Fibroblast of pulmonary artery (primary cell): ENCODE data around the gene MUC2.

Experiments
- DNase-seq: peaks from one replicate; pipeline ENCODE4 v3.0.0-alpha.2; 2010; ENCODE audit warnings: low read depth
- H3K4me3 ChIP-seq: replicated peaks from 2 replicates; pipeline ENCODE4 v1.5.1; 2011; ENCODE audit warnings: low read depth, mild to moderate bottlenecking, control low read depth, low read length, moderate library complexity
- TF ChIP-seq, protein P1 (sequence below): IDR thresholded peaks from 2 replicates; pipeline ENCODE4 v1.5.1; 2011; ENCODE audit warnings: mild to moderate bottlenecking, control low read depth, low read length, inconsistent platforms; ENCODE audit errors: missing control alignments

MUC2 gene

DNA sequence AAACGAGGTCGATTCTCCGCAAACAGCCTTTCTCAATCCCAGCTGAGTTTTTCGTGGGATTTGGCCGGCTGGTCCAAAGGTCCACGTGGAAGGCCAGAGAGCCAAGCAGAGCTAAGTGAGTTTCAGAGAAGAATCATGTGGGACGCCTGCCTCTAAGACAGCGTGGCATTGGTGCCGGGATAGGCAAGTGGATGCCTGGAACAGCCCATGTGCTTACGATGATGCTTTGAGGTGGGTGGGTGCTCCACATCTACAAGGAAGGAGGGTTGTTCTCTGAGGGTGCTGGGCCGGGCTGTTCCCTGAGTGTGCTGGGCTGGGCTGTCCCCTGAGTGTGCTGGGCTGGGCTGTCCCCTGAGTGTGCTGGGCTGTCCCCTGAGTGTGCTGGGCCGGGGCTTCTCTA is 41.4 kb downstream of the MUC2 start:
- TF ChIP-seq, protein P1, sequence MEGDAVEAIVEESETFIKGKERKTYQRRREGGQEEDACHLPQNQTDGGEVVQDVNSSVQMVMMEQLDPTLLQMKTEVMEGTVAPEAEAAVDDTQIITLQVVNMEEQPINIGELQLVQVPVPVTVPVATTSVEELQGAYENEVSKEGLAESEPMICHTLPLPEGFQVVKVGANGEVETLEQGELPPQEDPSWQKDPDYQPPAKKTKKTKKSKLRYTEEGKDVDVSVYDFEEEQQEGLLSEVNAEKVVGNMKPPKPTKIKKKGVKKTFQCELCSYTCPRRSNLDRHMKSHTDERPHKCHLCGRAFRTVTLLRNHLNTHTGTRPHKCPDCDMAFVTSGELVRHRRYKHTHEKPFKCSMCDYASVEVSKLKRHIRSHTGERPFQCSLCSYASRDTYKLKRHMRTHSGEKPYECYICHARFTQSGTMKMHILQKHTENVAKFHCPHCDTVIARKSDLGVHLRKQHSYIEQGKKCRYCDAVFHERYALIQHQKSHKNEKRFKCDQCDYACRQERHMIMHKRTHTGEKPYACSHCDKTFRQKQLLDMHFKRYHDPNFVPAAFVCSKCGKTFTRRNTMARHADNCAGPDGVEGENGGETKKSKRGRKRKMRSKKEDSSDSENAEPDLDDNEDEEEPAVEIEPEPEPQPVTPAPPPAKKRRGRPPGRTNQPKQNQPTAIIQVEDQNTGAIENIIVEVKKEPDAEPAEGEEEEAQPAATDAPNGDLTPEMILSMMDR, result no peak
- H3K4me3 ChIP-seq, result no peak overlapping the region
- DNase-seq, result no peak

DNA sequence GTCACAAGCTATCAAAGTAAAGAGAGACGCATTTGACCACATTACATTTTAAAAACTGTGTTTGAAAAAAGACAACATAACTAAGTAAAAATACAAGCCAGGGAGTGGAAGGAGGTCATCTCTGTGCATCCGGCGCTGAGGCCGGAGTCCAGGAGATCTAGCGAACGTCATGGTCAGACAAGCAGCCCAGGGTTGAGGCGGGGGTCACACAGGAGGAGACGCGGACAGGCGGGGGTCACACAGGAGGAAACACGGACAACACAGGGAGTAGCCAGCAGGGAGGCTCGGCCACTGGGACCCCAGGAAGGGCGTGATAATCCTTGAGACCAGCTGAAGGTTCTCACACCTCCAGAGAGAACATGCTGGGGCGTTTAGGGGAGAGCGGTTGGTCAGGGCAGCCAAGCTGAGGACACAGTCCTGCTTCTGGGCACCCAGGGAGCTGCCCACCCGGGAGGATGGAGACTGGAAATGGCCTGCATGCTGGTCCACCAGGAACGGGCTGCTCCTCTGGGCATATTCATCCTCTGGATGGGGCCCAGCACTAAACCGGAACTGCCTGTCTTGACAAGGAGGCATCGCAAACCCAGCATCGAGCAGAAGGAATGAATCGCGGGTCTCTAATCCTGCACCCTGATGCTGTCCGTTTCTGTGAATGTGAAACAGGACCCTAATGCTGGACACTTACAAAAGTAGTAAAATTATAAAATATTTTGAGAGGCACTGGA is 42.2 kb downstream of the MUC2 start:
- H3K4me3 ChIP-seq, result no peak overlapping the region
- DNase-seq, result no peak
- TF ChIP-seq, protein P1, result no peak

DNA sequence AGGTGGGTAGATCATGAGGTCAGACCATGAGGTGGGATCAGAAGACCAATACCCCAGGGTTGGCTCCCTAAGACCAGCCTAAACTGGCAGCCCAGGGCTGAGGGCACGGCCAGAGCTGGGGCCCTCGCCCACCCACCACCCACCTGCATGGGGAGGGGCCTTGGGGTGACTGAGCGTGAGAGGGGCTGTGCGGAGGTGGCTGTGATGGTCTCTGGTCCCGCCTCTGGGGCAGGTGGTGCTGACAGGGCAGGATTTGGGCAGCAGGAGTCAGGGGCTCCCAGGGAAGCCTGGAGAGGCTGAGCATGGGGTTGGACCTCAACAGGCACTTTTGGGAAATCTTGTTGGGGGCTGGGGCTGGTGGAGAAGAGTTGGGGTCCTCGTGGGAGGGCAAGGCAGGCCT is 43.3 kb downstream of the MUC2 start:
- TF ChIP-seq, protein P1, result no peak
- H3K4me3 ChIP-seq, result no peak overlapping the region
- DNase-seq, result no peak

DNA sequence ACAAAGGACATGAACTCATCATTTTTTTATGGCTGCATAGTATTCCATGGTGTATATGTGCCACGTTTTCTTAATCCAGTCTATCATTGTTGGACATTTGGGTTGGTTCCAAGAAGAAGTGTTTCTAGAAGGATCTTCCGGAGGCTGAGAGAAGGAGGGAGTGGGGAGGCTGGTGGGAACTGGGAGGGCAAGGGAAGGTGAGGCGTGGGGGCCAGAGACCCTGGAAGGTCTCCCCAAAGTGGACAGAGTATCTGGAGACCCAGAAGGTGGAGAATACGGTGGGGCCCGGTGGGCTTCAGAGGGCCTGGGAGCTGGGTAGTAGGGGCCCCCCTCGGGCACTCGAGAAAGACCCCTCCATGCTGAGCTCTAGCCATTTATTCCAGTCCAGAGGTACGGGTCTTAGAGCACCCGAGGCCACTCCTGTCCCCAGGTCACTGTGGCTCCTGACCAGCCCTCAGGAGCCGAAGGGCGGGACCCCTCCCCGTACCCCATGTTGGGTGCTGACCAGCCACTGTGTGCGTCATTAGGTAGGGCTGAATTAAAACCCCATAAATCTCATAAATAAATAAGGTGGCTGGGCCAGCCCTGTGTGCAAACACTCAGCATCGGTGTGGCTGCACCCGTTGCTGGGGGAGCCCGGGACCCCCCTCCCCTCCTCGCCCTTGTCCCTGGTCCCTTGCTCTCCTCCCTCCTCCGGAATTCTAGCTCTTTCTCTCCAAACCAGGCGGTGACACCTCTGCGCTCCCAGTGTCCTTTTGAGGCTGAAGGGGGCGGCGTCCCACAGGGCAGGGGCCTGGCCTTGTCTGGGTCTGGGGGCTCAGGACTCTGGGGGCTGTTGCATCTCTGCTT is 44.3 kb downstream of the MUC2 start:
- H3K4me3 ChIP-seq, result no peak overlapping the region
- no peak for DNase-seq

DNA sequence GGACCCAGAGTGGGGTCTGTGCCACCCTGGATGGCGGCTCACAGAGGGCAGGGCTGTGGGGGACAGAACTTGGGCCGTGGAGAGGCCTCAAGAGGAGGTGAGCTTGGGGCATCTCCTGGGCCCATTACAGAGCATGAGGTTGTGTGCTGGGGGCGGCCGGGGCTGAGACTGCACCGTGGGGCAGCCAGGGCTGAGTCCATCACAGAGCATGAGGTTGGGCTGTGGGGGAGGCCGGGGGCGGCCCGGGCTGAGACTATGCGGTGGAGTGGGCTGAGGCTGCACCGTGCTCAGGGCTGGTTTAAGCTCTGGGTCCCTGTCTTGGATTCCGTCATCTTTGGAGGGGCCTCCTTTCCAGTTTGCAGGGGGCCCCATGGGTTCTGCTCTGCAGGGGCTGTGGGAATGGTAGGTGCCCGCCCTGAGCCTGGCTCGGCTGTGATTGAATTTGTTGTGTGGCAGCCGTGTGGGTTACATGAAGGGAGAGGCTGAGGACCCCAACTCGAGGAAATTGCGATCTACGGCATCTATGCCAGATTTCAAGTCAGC is 45.0 kb downstream of the MUC2 start:
- H3K4me3 ChIP-seq, result no peak overlapping the region
- TF ChIP-seq, protein P1, result no peak
- DNase-seq, result no peak

More for the DNA sequence above, 44.3 kb downstream of the MUC2 start:
- TF ChIP-seq, protein P1, result no peak

DNA sequence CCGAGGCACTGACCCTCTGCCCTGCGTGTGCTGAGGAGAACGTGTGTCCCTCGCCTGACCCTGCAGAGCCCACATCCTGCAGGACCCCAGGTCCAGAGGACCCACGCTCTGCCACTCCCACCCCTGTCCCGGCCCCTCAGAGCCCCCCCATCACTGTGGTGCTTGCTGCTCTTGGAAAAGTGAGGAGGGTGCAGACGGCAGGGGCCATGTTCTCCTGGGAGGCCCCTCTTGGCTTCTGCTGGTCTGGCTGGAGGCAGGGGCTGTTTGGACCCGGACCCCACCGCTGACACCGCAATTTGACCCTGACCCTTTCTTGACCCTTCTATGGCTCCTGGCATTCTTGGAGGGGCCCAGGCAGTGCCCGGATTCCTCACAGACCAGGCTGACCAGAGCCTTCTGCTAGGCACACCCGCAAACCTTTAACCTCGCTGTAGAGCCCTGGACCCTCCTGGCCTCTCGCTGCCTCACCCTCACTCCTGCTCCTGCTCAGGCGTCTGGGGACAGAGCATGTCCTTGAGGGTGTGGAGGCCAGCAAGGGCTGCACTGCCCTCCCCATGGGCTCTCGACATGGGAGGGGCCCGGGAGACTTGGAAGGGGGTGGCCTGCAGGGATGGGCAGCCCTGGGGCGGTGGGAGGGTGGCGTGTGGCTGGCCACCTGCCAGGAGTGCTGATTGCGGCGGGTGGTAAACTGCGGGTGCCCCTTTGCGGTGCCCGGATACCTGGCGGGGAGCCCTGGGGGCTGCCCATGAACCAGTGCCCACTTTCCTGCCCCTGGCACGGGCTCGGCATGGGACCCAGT is 46.1 kb downstream of the MUC2 start:
- TF ChIP-seq, protein P1, result no peak
- no peak for DNase-seq
- no peak overlapping the region for H3K4me3 ChIP-seq
